Body of pancreas (tissue), 4 donors: ENCODE data around the gene DNER.

Experiments
- POLR2A ChIP-seq, 3 donors: fragments of 450-650 bp; IDR thresholded peaks; one replicate each; pipeline ENCODE4 v1.6.1; 2016; ENCODE audit warnings: antibody characterized with exemption in 3 of 3, mild to moderate bottlenecking in 2 of 3
- TF ChIP-seq, protein P1 (sequence below), 7 experiments: fragments of 450-650 bp in 4 of 7; fragments of 200-600 bp in 3 of 7; sonication (generic) in 3 of 7; IDR thresholded peaks; one replicate each; pipeline ENCODE4 v1.5.1; 2016 to 2019; ENCODE audit warnings: antibody characterized with exemption in 7 of 7

DNA sequence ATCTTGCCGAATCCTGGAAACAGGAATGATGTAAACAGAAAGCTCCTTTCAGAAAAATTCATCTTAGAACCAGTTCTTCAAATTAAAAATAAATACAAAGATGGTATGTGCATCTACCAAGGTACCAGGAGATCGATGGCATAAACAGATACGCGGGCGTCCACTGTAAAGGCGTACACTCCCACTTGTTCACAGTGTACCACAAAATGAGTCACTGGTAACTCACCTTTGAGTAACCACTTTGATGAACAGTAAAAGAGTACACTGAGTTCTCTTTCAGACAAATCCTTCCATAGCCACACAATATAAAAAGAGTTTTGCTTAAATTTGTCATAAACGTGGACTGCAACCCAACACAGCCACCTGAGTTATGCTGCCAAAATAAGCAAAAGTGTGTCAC lies 128.3 kb downstream of the DNER start:
- TF ChIP-seq, protein P1, sequence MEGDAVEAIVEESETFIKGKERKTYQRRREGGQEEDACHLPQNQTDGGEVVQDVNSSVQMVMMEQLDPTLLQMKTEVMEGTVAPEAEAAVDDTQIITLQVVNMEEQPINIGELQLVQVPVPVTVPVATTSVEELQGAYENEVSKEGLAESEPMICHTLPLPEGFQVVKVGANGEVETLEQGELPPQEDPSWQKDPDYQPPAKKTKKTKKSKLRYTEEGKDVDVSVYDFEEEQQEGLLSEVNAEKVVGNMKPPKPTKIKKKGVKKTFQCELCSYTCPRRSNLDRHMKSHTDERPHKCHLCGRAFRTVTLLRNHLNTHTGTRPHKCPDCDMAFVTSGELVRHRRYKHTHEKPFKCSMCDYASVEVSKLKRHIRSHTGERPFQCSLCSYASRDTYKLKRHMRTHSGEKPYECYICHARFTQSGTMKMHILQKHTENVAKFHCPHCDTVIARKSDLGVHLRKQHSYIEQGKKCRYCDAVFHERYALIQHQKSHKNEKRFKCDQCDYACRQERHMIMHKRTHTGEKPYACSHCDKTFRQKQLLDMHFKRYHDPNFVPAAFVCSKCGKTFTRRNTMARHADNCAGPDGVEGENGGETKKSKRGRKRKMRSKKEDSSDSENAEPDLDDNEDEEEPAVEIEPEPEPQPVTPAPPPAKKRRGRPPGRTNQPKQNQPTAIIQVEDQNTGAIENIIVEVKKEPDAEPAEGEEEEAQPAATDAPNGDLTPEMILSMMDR (IDR thresholded peaks at IDR 0.05), result no peak
- TF ChIP-seq POLR2A (IDR thresholded peaks at IDR 0.05), result no peak
